HPDE6-E6E7 (cell line): ENCODE results near the gene DHX38.
"Not testable (repeated sequence)": the region's sequence is repeated elsewhere in the genome, so short reads cannot be mapped to it uniquely, and the experiment has no call there.

ENCODE experiments used
- DNase-seq: peaks from one replicate; pipeline ENCODE4 v3.0.0; 2011; ENCODE audit warnings: missing footprints; ENCODE audit errors: extremely low spot score

Gene DHX38

DNA sequence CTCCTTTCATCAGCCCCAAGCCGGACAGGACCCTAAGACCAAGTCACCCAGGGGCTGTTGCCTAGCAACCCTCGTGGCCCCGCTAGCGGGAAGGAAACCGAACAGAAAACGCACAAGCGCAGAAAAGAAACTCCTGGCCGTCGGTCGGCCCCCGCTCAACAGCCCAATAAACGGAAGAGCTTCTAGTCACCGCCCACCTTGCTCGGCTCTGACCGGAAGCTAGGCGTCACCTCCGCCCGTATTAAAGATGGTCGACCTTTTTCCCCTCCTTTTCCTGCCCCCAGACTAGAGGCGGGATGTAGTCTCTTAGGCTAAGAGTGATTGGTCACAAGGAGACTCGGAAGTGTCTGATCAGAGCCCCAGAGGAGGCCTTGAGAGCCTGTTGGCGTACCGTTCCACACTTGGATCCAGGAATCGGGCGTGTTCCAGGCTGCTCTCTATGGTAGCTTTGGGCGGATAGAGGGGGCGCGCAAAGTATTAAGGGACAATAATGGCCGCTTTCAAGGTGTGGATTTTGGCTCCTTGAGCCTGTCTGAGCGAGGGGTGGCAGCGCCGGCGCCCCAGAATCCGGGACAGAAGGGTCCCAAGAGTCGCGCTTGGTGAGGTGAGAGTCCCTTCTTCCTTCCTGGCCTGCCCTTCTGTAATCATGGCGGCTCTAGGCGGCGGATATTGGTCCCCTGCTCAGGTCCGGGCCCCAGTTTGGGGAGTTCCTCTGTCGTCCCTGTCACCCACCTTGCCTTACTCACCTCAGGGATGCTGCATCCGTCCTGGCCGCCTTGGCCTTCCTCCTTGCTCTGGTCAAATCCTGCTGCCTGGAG lies at the start of gene DHX38, which contains the start of gene TXNL4B:
Gene DHX38 (plus strand): TSS at position 400 of the 818 bp plus-strand sequence. CDS start 2,311 bp downstream, outside the sequence.
Gene TXNL4B (minus strand): TSS at position 173 of the 818 bp plus-strand sequence. CDS start 2,871 bp downstream, outside the sequence.
- peak; percentile 100 for DNase-seq

GRCh38 chr16:72044296-72044695 lies 49.4 kb upstream of the DHX38 start:
- no peak for DNase-seq

DNA sequence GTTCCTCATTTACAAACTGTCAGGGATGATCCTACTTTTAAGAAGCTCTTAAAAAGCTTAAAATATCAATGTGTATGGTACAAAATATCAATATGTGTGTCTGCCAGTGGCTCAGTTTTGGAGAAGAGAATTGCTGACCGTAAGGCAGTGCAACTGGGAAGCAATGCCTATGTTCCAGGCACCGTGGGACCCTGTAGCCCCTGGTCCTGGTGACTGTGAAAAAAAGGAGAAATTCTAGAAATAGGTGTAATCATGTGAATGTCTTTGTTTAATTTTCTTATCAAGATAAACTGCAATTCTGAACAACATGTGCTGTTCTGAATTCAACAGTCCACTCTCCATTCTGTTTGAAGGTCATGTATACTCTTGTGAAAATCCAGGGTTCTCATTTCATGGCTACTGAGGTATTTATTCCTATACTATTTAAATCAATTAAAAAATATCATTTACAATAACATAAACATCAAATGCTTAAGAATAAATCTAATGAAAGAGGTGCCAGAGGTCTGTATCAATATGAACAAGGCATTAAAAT lies 48.8 kb upstream of the DHX38 start:
- DNase-seq = no peak

- no peak for DNase-seq
These were observed 44.5 kb upstream of the DHX38 start for GRCh38 chr16:72049110-72049509.

GRCh38 chr16:72050769-72051464 lies 42.7 kb upstream of the DHX38 start:
- DNase-seq = no peak

DNA sequence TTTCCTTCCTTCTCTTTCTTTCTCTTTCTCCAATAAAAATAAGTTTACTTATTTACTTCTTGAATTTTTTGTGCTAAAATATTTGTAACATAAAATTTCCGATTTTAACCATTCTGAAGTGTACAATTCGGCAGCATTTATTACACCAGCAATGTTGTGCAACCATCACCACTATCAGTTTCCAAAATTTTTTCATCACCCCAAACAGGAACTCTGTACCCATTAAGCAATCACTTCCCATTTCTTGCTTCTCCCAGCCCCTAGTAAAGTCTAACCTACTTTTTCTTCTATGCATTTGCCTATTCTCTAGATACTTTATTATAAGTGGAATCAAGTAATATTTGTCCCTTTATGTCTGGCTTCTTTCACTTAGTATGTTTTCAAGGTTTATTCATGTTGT lies 41.8 kb upstream of the DHX38 start:
- no peak for DNase-seq

DNA sequence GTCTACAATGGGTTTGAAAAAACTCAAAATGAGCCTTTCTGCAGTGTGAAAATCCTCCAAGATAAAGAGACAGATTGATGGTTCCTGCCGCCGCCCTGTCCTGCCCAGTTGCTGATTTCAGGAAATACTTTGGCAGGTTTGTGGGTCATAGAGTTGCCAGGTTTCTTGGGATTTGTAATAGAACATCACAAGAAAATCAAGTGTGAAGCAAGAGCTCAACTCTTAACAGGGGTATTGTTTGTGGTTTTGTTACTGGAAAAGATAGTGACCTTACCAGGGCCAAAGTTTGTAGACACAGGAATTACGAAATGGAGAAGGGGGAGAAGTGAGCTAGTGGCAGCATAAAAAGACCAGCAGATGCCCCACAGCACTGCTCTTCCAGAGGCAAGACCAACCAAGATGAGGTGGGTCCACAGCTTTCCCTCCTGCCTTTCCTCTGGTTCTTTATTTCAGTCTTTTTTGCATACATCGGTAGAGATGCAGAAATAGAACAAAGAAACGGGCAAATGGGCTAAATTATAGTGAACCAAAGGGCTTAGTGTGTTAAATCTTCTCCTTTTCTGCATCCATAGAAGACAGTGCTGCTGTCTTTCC lies 39.3 kb upstream of the DHX38 start, which contains the start of gene HP:
Gene HP (plus strand): TSS at position 252 of the 594 bp plus-strand sequence. CDS start 148 bp downstream, at position 400.
- not testable (repeated sequence) for DNase-seq

- no peak for DNase-seq
These were observed 37.7 kb upstream of the DHX38 start for GRCh38 chr16:72055911-72056310.

- not testable (repeated sequence) for DNase-seq
These were observed 36.3 kb upstream of the DHX38 start for GRCh38 chr16:72057313-72057712.

GRCh38 chr16:72059060-72059459 lies 34.6 kb upstream of the DHX38 start:
- DNase-seq = not testable (repeated sequence)

GRCh38 chr16:72060405-72060804 lies 33.2 kb upstream of the DHX38 start:
- no peak for DNase-seq

DNA sequence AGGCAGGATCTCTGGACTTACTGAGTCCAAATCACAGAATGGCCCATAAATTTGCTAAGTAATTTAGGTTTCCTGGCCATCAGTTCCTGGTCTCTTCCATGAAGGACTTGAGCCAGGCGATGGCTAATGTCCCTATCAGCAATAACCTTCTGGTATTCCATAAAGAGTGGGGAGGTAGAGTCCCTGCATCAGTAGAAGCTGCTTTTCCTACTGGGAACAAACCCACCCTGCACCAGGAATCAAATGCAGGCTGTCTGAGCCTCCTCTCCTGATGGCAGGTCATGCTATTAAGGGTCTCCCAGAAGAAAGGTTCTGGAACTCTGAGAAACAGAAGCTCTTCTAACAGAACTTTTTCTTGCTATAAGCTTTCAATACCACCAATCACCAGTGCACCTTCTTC lies 32.1 kb upstream of the DHX38 start:
- DNase-seq = no peak

GRCh38 chr16:72064361-72064894 lies 29.2 kb upstream of the DHX38 start:
- no peak for DNase-seq

DNA sequence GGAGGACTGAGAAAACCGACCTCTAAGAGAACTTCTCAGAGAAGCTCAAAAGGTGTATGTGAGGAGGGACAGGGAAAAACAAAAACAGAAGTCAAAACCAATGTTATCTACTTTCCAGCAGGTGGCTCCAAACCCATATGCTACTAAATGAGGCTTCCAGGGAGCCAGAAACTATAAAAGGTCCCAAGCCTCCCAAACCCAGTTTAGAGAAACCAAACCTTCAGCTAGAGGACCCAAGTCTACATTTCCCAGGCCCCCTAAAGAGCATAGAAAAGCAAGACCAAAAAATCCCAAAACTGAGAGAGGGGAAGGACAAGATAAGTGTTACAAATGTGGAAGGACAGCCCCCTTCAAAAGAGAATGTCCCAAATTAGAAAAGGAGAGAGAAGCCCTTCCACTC lies 26.9 kb upstream of the DHX38 start:
- DNase-seq = peak; percentile 35

DNA sequence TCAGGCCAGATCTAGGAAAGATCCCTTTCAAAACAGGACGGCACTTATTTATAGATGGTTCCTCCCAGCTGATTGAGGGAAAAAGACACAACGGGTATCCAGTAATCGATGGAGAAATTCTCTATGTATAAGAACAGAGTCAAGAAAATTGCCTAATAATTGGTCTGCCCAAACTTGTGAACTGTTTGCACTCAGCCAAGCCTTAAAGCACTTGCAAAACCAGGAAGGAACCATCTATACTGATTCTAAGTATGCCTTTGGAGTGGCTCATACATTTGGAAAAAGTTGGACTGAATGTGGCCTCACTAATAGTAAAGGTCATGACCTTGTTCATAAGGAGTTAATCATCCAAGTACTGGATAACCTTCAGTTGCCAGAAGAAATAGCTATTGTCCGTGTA lies 24.7 kb upstream of the DHX38 start:
- DNase-seq = no peak

- no peak for DNase-seq
These were observed 20.9 kb upstream of the DHX38 start for GRCh38 chr16:72072514-72073342.

DNA sequence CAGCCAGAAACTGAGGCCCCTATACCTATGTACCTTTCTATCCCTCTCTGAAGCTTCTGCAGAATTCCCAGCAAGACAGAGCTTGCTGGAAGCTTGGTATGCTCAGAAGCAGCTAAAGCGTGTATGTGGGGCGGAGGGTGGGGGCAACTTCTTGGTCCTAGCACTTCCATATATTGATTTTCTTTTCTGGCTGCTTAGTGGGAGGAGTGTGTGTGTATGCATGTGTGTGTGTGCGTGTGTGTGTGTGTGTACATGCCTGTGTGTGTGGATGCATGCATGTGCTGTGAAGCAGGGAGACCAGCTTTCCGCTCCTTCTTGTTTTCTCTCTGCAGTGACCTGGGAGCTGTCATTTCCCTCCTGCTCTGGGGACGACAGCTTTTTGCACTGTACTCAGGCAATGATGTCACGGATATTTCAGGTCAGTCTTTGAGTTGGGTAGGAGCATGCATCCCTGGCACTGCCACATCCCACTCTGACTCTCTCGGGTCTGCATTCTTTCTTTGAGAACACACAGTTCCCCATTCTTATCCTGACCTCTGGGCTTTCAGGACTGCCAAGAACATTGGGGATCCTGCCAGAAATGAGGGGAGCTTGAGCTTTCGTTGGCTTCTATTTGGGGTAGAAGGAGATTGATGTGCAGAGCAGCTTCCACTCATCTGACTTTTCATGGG lies 20.0 kb upstream of the DHX38 start:
- no peak for DNase-seq

DNA sequence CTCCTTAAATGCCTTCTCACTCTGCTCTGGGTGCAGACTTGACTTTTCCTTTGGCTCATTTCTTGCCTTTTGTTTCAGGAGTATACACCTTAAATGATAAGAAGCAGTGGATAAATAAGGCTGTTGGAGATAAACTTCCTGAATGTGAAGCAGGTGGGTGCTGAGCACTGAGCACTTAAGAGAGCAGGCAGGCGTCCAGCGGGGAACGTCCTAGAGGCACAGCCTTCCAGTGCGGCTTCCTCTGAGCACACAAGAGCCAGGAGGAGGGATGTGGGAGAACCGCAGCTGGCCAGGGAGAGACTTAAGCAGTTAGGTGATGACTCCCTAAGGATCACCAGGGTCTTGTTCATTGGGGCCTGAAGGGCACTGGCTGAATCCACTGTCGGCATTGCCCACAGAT lies 18.6 kb upstream of the DHX38 start:
- DNase-seq = not testable (repeated sequence)

DNA sequence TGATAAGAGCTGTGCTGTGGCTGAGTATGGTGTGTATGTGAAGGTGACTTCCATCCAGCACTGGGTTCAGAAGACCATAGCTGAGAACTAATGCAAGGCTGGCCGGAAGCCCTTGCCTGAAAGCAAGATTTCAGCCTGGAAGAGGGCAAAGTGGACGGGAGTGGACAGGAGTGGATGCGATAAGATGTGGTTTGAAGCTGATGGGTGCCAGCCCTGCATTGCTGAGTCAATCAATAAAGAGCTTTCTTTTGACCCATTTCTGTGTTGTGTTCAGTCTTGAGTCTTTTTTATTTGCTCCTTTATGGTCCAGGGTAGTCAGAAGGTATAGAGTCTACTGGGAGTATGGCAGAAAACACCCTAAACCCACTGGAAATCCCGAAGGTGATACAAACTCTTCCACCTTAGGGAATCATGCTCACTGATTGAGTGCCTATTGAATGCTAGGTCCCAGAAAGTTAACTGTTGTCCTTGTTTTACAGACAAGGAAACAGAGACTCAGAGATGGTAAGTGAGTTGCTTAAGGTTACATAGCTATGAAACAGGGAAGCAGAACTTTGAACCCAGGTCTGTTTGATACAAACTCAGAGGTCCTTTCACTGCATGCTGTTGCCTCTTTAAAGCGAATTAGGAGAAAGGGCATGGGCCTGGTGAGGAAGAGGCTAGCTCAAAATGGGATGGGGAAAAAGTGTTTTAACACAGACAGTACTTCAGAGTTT lies 16.5 kb upstream of the DHX38 start:
- DNase-seq = not testable (repeated sequence)
